Type B pancreatic cell (in vitro differentiated cells): ENCODE measurements around the gene PRPSAP1. TPM values are rescaled to one million over a fixed set of nuclear protein-coding genes. Genes with fewer than 3 reads are reported as not detected.

Source experiments
- DNase-seq: peaks from one replicate; pipeline ENCODE4 v3.0.0; 2021; ENCODE audit warnings: mixed read lengths; ENCODE audit not compliant: unreplicated experiment; ENCODE audit errors: extremely low spot score
- H3K27ac Mint-ChIP-seq: 2 replicates; pipeline ENCODE4 v1.8.0; 2021; ENCODE audit warnings: mild to moderate bottlenecking, mixed read lengths
- H3K27me3 Mint-ChIP-seq: 2 replicates; pipeline ENCODE4 v1.8.0; 2021; ENCODE audit warnings: mixed read lengths
- H3K36me3 Mint-ChIP-seq: 2 replicates; pipeline ENCODE4 v1.8.0; 2021; ENCODE audit warnings: mixed read lengths
- H3K4me1 Mint-ChIP-seq: one replicate; pipeline ENCODE4 v1.8.0; 2021; ENCODE audit warnings: mixed read lengths; ENCODE audit not compliant: unreplicated experiment
- H3K4me3 Mint-ChIP-seq: 2 replicates; pipeline ENCODE4 v1.8.0; 2021; ENCODE audit warnings: mild to moderate bottlenecking, mixed read lengths
- H3K9me3 Mint-ChIP-seq: 2 replicates; pipeline ENCODE4 v1.8.0; 2021; ENCODE audit warnings: mixed read lengths
- CTCF ChIP-seq: fragments of 200-600 bp; sonication (generic); conservative IDR thresholded peaks from 2 replicates; pipeline ENCODE4 v1.5.0; 2021; ENCODE audit warnings: antibody characterized with exemption, mild to moderate bottlenecking
- long read RNA-seq: library from polyadenylated mRNA; unstranded; transcript quantifications from one replicate; pipeline ENCODE4 v2.0.0, GENCODE V29; 2020
- total RNA-seq: library from RNA; stranded (reverse); gene quantifications from 2 replicates; pipeline ENCODE4 v1.2.1, GENCODE V29; 2021; ENCODE audit warnings: low replicate concordance

PRPSAP1 gene
- 45.3 and 82.0 TPM in 2 replicates for total RNA-seq
- long read RNA-seq, transcript PRPSAP1-206 (10 exons, 3,660 nt), result major isoform, 46 of 63 reads
- long read RNA-seq, partial matches to known transcripts, result 4 of 63 reads
- long read RNA-seq, other reads (novel, unspliced or antisense), result 12 of 63 reads

- peaks cover 18% of the 10 kb centered on the region for H3K4me1 Mint-ChIP-seq
- peak; percentile 40 for TF ChIP-seq CTCF
- H3K36me3 Mint-ChIP-seq, result no peaks in the 10 kb centered on the region
- peak within 1 kb of the TSS; percentile 96 for H3K27ac Mint-ChIP-seq
- peak; percentile 89 for DNase-seq
- H3K4me3 Mint-ChIP-seq, result peak within 1 kb of the TSS; percentile 94
- no peaks in the 10 kb centered on the region for H3K9me3 Mint-ChIP-seq
- H3K27me3 Mint-ChIP-seq, result peaks cover 2% of the 10 kb centered on the region
Observed at GRCh38 chr17:76353599-76354316, at the start of gene PRPSAP1. Gene PRPSAP1, minus strand, starts transcription at chr17:76353916. Its CDS starts 213 bp downstream, at chr17:76353703.

GRCh38 chr17:76402711-76403110 lies 49.0 kb upstream of the PRPSAP1 start:
- no peak overlapping the region for H3K4me3 Mint-ChIP-seq
- H3K4me1 Mint-ChIP-seq, result peaks cover 5% of the 10 kb centered on the region
- no peaks in the 10 kb centered on the region for H3K27me3 Mint-ChIP-seq
- TF ChIP-seq CTCF, result no peak
- no peak overlapping the region for H3K27ac Mint-ChIP-seq
- peaks cover 34% of the 10 kb centered on the region for H3K36me3 Mint-ChIP-seq
- no peaks in the 10 kb centered on the region for H3K9me3 Mint-ChIP-seq
- no peak for DNase-seq

GRCh38 chr17:76399175-76400172 lies 45.8 kb upstream of the PRPSAP1 start:
- H3K4me1 Mint-ChIP-seq, result peaks cover 5% of the 10 kb centered on the region
- H3K9me3 Mint-ChIP-seq, result no peaks in the 10 kb centered on the region
- peaks cover 33% of the 10 kb centered on the region for H3K36me3 Mint-ChIP-seq
- no peak for DNase-seq
- no peak overlapping the region for H3K4me3 Mint-ChIP-seq
- no peak for TF ChIP-seq CTCF
- H3K27ac Mint-ChIP-seq, result no peak overlapping the region
- H3K27me3 Mint-ChIP-seq, result no peaks in the 10 kb centered on the region

- Mint-ChIP-seq H3K27me3 (no peaks in the 10 kb centered on the region), H3K9me3 (no peaks in the 10 kb centered on the region), H3K4me3 (no peak overlapping the region), H3K36me3 (peaks cover 30% of the 10 kb centered on the region), H3K4me1 (peaks cover 5% of the 10 kb centered on the region), H3K27ac (no peak overlapping the region)
- DNase-seq, result no peak
- no peak for TF ChIP-seq CTCF
Observed at GRCh38 chr17:76398523-76399174, 44.9 kb upstream of the PRPSAP1 start.
